NB4 (cell line): ENCODE measurements around the gene MOV10.

Experiments
- DNase-seq: peaks from one replicate; pipeline ENCODE4 v3.0.0; 2010; ENCODE audit warnings: low read depth
- H3K4me3 ChIP-seq: one replicate; pipeline ENCODE4 v1.5.1; 2011; ENCODE audit warnings: mild to moderate bottlenecking, low read depth, low read length, moderate library complexity
- CTCF ChIP-seq: IDR thresholded peaks from one replicate; pipeline ENCODE4 v1.5.1; 2012; ENCODE audit warnings: low read depth, low read length
- MAX ChIP-seq: IDR thresholded peaks from 2 replicates; pipeline ENCODE4 v1.6.1; 2011; ENCODE audit warnings: low read depth, low read length
- MYC ChIP-seq: IDR thresholded peaks from 2 replicates; pipeline ENCODE4 v1.6.1; 2011; ENCODE audit warnings: low read depth, low read length
- POLR2A ChIP-seq: IDR thresholded peaks from 2 replicates; pipeline ENCODE4 v1.6.1; 2011; ENCODE audit warnings: mild to moderate bottlenecking; ENCODE audit not compliant: insufficient read length; ENCODE audit errors: extremely low read depth

MOV10 gene

GRCh38 chr1:112737573-112737972 is 63.1 kb downstream of the MOV10 start:
- DNase-seq, result no peak
- H3K4me3 ChIP-seq, result no peak overlapping the region
- TF ChIP-seq MAX (no peak), POLR2A (no peak), MYC (no peak), CTCF (no peak)

GRCh38 chr1:112743174-112744008 is 68.9 kb downstream of the MOV10 start:
- DNase-seq, result no peak
- no peak for TF ChIP-seq MYC
- TF ChIP-seq POLR2A, result no peak
- no peak for TF ChIP-seq CTCF
- TF ChIP-seq MAX, result no peak
- no peak overlapping the region for H3K4me3 ChIP-seq

- DNase-seq, result no peak
- TF ChIP-seq MYC, result no peak
- TF ChIP-seq MAX, result no peak
- TF ChIP-seq CTCF, result no peak
- no peak for TF ChIP-seq POLR2A
- H3K4me3 ChIP-seq, result no peak overlapping the region
These were observed 69.6 kb downstream of the MOV10 start for GRCh38 chr1:112744009-112744578.

GRCh38 chr1:112748396-112748795 is 73.9 kb downstream of the MOV10 start:
- TF ChIP-seq CTCF (no peak), MYC (no peak), POLR2A (no peak), MAX (no peak)
- no peak overlapping the region for H3K4me3 ChIP-seq
- no peak for DNase-seq
